GM12873 (cell line): ENCODE data around the gene ZXDC.

ENCODE experiments used
- TF ChIP-seq, protein P1 (sequence below): IDR thresholded peaks from 2 replicates; pipeline ENCODE4 v1.5.1; 2012; ENCODE audit warnings: low read depth, mild to moderate bottlenecking, moderate library complexity, low read length, control low read depth; ENCODE audit not compliant: insufficient read depth; ENCODE audit errors: missing control alignments

Gene ZXDC

DNA sequence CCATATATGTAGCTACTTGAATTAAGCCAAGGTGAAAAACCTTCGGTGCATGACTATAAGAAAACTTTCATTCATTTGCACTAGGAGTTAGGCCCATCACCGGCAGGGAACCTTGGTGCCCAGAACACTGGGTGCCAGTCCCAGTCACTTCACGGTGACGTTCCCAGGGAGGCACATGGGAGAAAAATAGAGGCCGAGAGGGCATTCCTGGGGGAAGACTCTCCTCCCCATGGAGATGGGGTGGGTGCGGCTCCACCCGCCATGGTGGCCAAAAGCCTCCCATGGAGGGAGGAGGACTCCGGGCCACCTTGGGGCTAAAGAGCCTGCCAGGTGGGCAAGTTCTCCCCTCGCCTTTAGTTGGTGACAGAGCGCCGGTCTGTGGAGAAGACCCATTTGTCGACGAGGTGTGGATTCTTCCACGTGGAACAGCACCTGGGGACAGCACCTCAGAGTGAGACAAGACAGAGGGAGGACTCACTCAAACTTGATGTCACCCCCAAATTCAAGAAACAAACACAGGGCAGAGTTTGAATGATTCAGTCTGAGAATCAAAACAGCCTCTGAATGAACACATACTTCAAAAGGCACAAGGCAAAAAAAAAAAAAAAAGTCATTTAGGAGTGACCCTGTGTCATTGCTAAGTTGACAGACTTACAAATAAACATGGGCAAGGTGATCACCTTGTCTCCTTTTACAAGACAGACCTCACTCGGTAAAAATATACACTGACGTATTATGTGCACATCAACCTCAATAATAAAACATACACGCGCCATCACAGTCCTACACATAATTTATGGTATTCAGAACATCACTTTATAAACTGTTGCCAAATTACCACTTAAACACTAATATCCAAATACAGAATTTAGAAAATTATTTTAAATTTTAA is 38.6 kb downstream of the ZXDC start:
- TF ChIP-seq, protein P1, sequence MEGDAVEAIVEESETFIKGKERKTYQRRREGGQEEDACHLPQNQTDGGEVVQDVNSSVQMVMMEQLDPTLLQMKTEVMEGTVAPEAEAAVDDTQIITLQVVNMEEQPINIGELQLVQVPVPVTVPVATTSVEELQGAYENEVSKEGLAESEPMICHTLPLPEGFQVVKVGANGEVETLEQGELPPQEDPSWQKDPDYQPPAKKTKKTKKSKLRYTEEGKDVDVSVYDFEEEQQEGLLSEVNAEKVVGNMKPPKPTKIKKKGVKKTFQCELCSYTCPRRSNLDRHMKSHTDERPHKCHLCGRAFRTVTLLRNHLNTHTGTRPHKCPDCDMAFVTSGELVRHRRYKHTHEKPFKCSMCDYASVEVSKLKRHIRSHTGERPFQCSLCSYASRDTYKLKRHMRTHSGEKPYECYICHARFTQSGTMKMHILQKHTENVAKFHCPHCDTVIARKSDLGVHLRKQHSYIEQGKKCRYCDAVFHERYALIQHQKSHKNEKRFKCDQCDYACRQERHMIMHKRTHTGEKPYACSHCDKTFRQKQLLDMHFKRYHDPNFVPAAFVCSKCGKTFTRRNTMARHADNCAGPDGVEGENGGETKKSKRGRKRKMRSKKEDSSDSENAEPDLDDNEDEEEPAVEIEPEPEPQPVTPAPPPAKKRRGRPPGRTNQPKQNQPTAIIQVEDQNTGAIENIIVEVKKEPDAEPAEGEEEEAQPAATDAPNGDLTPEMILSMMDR, result no peak

- TF ChIP-seq, protein P1, result no peak
These were observed 40.0 kb downstream of the ZXDC start for GRCh38 chr3:126435456-126436315.

- TF ChIP-seq, protein P1, result no peak
These were observed 40.7 kb downstream of the ZXDC start for GRCh38 chr3:126434931-126435411.

DNA sequence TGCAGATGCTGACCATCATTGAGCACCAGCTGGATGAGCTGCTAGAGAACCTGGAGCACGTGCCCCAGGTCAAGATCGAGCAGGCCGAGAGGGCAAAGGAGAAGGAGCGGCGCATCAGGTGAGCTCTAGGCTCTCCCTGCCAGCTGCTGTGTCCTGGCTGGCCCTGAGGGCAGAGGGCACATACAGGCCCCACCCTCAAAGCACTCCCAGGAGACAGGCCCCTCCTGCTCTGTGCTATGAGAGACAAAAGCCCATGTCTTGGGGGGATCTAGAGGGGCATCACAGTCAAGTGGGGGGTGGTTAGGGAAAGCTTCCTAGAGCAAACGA is 41.5 kb downstream of the ZXDC start:
- TF ChIP-seq, protein P1, result no peak

- TF ChIP-seq, protein P1, result no peak
These were observed 42.0 kb downstream of the ZXDC start for GRCh38 chr3:126433496-126434263.

GRCh38 chr3:126433105-126433430 is 42.6 kb downstream of the ZXDC start:
- TF ChIP-seq, protein P1, result no peak
